Activated naive CD8-positive, alpha-beta T cell treated with anti-CD3 and anti-CD28 coated beads for 36 hours (primary cell): ENCODE results near the gene TMEM174. TPM values are rescaled to one million over a fixed set of nuclear protein-coding genes. Genes with fewer than 3 reads are reported as not detected.
"Not testable (repeated sequence)": the region's sequence is repeated elsewhere in the genome, so short reads cannot be mapped to it uniquely, and the experiment has no call there.

Source experiments
- DNase-seq: peaks from one replicate; pipeline ENCODE4 v3.0.0; 2021
- H3K27ac Mint-ChIP-seq: one replicate; pipeline ENCODE4 v1.8.0; 2022; ENCODE audit warnings: mild to moderate bottlenecking, moderate library complexity, mixed read lengths
- H3K27me3 Mint-ChIP-seq: one replicate; pipeline ENCODE4 v1.8.0; 2022; ENCODE audit warnings: mild to moderate bottlenecking, mixed read lengths
- H3K36me3 Mint-ChIP-seq: one replicate; pipeline ENCODE4 v1.8.0; 2021; ENCODE audit warnings: mild to moderate bottlenecking, mixed read lengths
- H3K4me1 Mint-ChIP-seq: one replicate; pipeline ENCODE4 v1.8.0; 2021; ENCODE audit warnings: mixed read lengths
- H3K4me3 Mint-ChIP-seq: one replicate; pipeline ENCODE4 v1.8.0; 2022; ENCODE audit warnings: mild to moderate bottlenecking, moderate library complexity, mixed read lengths
- H3K9me3 Mint-ChIP-seq: one replicate; pipeline ENCODE4 v1.8.0; 2022; ENCODE audit warnings: mixed read lengths
- total RNA-seq, 2 experiments: library from RNA; stranded (reverse); gene quantifications; one replicate each; pipeline ENCODE4 v1.2.3, GENCODE V29; 2021

The TMEM174 gene
- total RNA-seq, 2 experiments from 2014 or later = not detected

GRCh38 chr5:73198833-73199592, 26.0 kb downstream of the TMEM174 start:
- H3K4me3 Mint-ChIP-seq = no peak overlapping the region
- H3K4me1 Mint-ChIP-seq = peaks cover 6% of the 10 kb centered on the region
- H3K27ac Mint-ChIP-seq = no peak overlapping the region
- H3K27me3 Mint-ChIP-seq = peaks cover 84% of the 10 kb centered on the region
- DNase-seq = no peak
- H3K9me3 Mint-ChIP-seq = peaks cover 3% of the 10 kb centered on the region
- H3K36me3 Mint-ChIP-seq = no peaks in the 10 kb centered on the region

- Mint-ChIP-seq H3K27ac (no peak overlapping the region), H3K27me3 (peaks cover 84% of the 10 kb centered on the region), H3K4me1 (peaks cover 6% of the 10 kb centered on the region), H3K4me3 (no peak overlapping the region), H3K36me3 (no peaks in the 10 kb centered on the region), H3K9me3 (peaks cover 3% of the 10 kb centered on the region)
- DNase-seq = no peak
These were observed 26.7 kb downstream of the TMEM174 start for GRCh38 chr5:73199671-73200070.

GRCh38 chr5:73201547-73202513, 28.8 kb downstream of the TMEM174 start:
- peaks cover 85% of the 10 kb centered on the region for H3K27me3 Mint-ChIP-seq
- peaks cover 6% of the 10 kb centered on the region for H3K4me1 Mint-ChIP-seq
- H3K4me3 Mint-ChIP-seq = no peak overlapping the region

GRCh38 chr5:73204332-73204731, 31.3 kb downstream of the TMEM174 start:
- no peak overlapping the region for H3K27ac Mint-ChIP-seq
- H3K4me1 Mint-ChIP-seq = peaks cover 3% of the 10 kb centered on the region
- no peak overlapping the region for H3K4me3 Mint-ChIP-seq
- H3K9me3 Mint-ChIP-seq = peaks cover 14% of the 10 kb centered on the region
- peaks cover 89% of the 10 kb centered on the region for H3K27me3 Mint-ChIP-seq
- no peak for DNase-seq
- H3K36me3 Mint-ChIP-seq = peaks cover 8% of the 10 kb centered on the region

More at GRCh38 chr5:73201547-73202513, 28.8 kb downstream of the TMEM174 start:
- Mint-ChIP-seq H3K27ac (no peak overlapping the region), H3K36me3 (no peaks in the 10 kb centered on the region), H3K9me3 (peaks cover 3% of the 10 kb centered on the region)
- DNase-seq = peak; percentile 70

GRCh38 chr5:73204733-73205132, 31.7 kb downstream of the TMEM174 start:
- Mint-ChIP-seq H3K9me3 (peaks cover 17% of the 10 kb centered on the region), H3K27me3 (peaks cover 89% of the 10 kb centered on the region), H3K4me1 (peaks cover 3% of the 10 kb centered on the region), H3K4me3 (no peak overlapping the region), H3K36me3 (peaks cover 11% of the 10 kb centered on the region), H3K27ac (no peak overlapping the region)
- no peak for DNase-seq

- H3K27me3 Mint-ChIP-seq = peaks cover 91% of the 10 kb centered on the region
- H3K9me3 Mint-ChIP-seq = peaks cover 23% of the 10 kb centered on the region
- no peak overlapping the region for H3K4me3 Mint-ChIP-seq
- peaks cover 3% of the 10 kb centered on the region for H3K4me1 Mint-ChIP-seq
- H3K36me3 Mint-ChIP-seq = peaks cover 13% of the 10 kb centered on the region
- no peak overlapping the region for H3K27ac Mint-ChIP-seq
- DNase-seq = no peak
These were observed 32.3 kb downstream of the TMEM174 start for GRCh38 chr5:73205305-73205704.

GRCh38 chr5:73207239-73207638, 34.2 kb downstream of the TMEM174 start:
- H3K4me3 Mint-ChIP-seq, DNase-seq, H3K4me1 Mint-ChIP-seq, H3K27ac Mint-ChIP-seq: not testable (repeated sequence)
- Mint-ChIP-seq H3K36me3 (peaks cover 13% of the 10 kb centered on the region), H3K27me3 (peaks cover 92% of the 10 kb centered on the region), H3K9me3 (peaks cover 26% of the 10 kb centered on the region)

GRCh38 chr5:73209075-73209474, 36.1 kb downstream of the TMEM174 start:
- H3K27me3 Mint-ChIP-seq = peaks cover 93% of the 10 kb centered on the region
- H3K36me3 Mint-ChIP-seq = peaks cover 13% of the 10 kb centered on the region
- not testable (repeated sequence) for H3K27ac Mint-ChIP-seq, H3K4me3 Mint-ChIP-seq, H3K4me1 Mint-ChIP-seq, DNase-seq
- H3K9me3 Mint-ChIP-seq = peaks cover 28% of the 10 kb centered on the region

GRCh38 chr5:73212693-73213092, 39.7 kb downstream of the TMEM174 start:
- H3K27me3 Mint-ChIP-seq = peaks cover 99% of the 10 kb centered on the region
- peaks cover 26% of the 10 kb centered on the region for H3K9me3 Mint-ChIP-seq
- not testable (repeated sequence) for DNase-seq, H3K27ac Mint-ChIP-seq, H3K4me3 Mint-ChIP-seq
- peaks cover 12% of the 10 kb centered on the region for H3K4me1 Mint-ChIP-seq
- peaks cover 13% of the 10 kb centered on the region for H3K36me3 Mint-ChIP-seq

GRCh38 chr5:73213566-73213998, 40.6 kb downstream of the TMEM174 start:
- peak; percentile 14 for DNase-seq
- no peak overlapping the region for H3K27ac Mint-ChIP-seq
- peaks cover 12% of the 10 kb centered on the region for H3K4me1 Mint-ChIP-seq
- H3K4me3 Mint-ChIP-seq = no peak overlapping the region
- H3K27me3 Mint-ChIP-seq = peaks cover 99% of the 10 kb centered on the region
- peaks cover 20% of the 10 kb centered on the region for H3K9me3 Mint-ChIP-seq
- H3K36me3 Mint-ChIP-seq = peaks cover 9% of the 10 kb centered on the region

GRCh38 chr5:73214306-73214705, 41.3 kb downstream of the TMEM174 start:
- peaks cover 14% of the 10 kb centered on the region for H3K9me3 Mint-ChIP-seq
- H3K27ac Mint-ChIP-seq = no peak overlapping the region
- H3K4me3 Mint-ChIP-seq = no peak overlapping the region
- peaks cover 5% of the 10 kb centered on the region for H3K36me3 Mint-ChIP-seq
- peaks cover 99% of the 10 kb centered on the region for H3K27me3 Mint-ChIP-seq
- H3K4me1 Mint-ChIP-seq = peaks cover 12% of the 10 kb centered on the region
- DNase-seq = no peak

- peaks cover 12% of the 10 kb centered on the region for H3K4me1 Mint-ChIP-seq
- no peak for DNase-seq
- no peaks in the 10 kb centered on the region for H3K36me3 Mint-ChIP-seq
These were observed 42.0 kb downstream of the TMEM174 start for GRCh38 chr5:73214996-73215395.

GRCh38 chr5:73215531-73215890, 42.5 kb downstream of the TMEM174 start:
- Mint-ChIP-seq H3K4me3 (no peak overlapping the region), H3K27ac (no peak overlapping the region), H3K27me3 (peaks cover 99% of the 10 kb centered on the region), H3K4me1 (peaks cover 12% of the 10 kb centered on the region), H3K36me3 (no peaks in the 10 kb centered on the region), H3K9me3 (peaks cover 5% of the 10 kb centered on the region)
- DNase-seq = no peak

More at GRCh38 chr5:73214996-73215395, 42.0 kb downstream of the TMEM174 start:
- Mint-ChIP-seq H3K9me3 (peaks cover 8% of the 10 kb centered on the region), H3K4me3 (no peak overlapping the region), H3K27me3 (peaks cover 99% of the 10 kb centered on the region), H3K27ac (no peak overlapping the region)

GRCh38 chr5:73215891-73216610, 43.1 kb downstream of the TMEM174 start:
- H3K4me1 Mint-ChIP-seq = peaks cover 12% of the 10 kb centered on the region
- no peak overlapping the region for H3K27ac Mint-ChIP-seq
- H3K27me3 Mint-ChIP-seq = peaks cover 99% of the 10 kb centered on the region
- DNase-seq = peak; percentile 69
- peak overlapping the region; percentile 18 for H3K4me3 Mint-ChIP-seq
- H3K36me3 Mint-ChIP-seq = no peaks in the 10 kb centered on the region
- peaks cover 2% of the 10 kb centered on the region for H3K9me3 Mint-ChIP-seq
